C4-2B (cell line): Measurements from ENCODE around the gene TNNT3.

Source experiments
- ZFX ChIP-seq: fragments of 450-650 bp; IDR thresholded peaks from 2 replicates; pipeline ENCODE4 v1.6.1; 2017
- TF ChIP-seq, protein P1 (sequence below): fragments of 450-650 bp; conservative IDR thresholded peaks from 2 replicates; pipeline ENCODE4 v1.5.1; 2017; ENCODE audit warnings: mild to moderate bottlenecking

DNA sequence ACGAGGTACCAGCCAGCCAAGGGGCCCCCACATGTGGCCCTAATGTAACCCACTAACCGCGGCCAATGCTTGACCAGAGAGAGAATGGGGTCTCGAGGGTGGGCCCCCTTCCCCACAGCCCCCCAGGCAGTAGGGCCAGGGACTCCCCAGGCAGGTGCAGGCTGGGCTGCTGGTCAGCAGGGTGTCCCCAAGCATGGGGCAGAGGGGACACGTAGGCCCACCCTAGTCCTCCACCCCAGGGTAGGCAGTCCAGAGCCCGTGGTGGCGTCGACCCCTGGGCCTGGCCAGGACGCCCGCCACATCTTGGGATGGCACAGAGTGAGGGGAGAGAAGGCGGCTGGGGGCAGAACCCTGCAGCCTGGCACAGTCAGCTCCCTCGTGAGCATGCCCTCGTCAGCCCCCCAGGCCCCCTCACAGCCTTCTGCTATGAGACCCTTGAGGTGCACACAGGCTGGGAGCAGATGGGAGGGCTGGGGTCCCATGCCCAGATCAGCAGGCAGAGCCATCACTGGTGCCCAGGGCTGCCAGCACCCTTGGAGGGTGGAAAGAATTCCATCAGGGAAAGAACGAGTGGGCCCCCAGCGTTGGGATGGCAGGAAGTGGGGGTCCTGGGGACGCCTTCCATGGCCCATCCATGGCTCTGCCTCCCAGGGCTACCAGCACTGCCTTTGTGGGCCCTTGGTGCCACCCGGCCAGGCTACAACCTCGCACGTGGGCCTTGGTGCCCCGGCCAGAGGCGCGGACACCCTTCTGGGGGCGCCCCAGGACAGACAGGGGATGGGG, 6.1 kb downstream of the TNNT3 start:
- TF ChIP-seq, protein P1, sequence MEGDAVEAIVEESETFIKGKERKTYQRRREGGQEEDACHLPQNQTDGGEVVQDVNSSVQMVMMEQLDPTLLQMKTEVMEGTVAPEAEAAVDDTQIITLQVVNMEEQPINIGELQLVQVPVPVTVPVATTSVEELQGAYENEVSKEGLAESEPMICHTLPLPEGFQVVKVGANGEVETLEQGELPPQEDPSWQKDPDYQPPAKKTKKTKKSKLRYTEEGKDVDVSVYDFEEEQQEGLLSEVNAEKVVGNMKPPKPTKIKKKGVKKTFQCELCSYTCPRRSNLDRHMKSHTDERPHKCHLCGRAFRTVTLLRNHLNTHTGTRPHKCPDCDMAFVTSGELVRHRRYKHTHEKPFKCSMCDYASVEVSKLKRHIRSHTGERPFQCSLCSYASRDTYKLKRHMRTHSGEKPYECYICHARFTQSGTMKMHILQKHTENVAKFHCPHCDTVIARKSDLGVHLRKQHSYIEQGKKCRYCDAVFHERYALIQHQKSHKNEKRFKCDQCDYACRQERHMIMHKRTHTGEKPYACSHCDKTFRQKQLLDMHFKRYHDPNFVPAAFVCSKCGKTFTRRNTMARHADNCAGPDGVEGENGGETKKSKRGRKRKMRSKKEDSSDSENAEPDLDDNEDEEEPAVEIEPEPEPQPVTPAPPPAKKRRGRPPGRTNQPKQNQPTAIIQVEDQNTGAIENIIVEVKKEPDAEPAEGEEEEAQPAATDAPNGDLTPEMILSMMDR: no peak
- no peak for TF ChIP-seq ZFX
